GM19372 (cell line): Measurements from ENCODE around the gene FIGNL2.
"Not testable (repeated sequence)": the region's sequence is repeated elsewhere in the genome, so short reads cannot be mapped to it uniquely, and the experiment has no call there.

Experiments used
- ATAC-seq: cut with Tn5 transposase; IDR thresholded peaks from one replicate; pipeline ENCODE4 v1.9.1; 2021; ENCODE audit warnings: mild to moderate bottlenecking, low read depth, moderate library complexity; ENCODE audit not compliant: unreplicated experiment

Gene FIGNL2

GRCh38 chr12:51836827-51837173 lies 11.7 kb downstream of the FIGNL2 start:
- ATAC-seq: no peak

DNA sequence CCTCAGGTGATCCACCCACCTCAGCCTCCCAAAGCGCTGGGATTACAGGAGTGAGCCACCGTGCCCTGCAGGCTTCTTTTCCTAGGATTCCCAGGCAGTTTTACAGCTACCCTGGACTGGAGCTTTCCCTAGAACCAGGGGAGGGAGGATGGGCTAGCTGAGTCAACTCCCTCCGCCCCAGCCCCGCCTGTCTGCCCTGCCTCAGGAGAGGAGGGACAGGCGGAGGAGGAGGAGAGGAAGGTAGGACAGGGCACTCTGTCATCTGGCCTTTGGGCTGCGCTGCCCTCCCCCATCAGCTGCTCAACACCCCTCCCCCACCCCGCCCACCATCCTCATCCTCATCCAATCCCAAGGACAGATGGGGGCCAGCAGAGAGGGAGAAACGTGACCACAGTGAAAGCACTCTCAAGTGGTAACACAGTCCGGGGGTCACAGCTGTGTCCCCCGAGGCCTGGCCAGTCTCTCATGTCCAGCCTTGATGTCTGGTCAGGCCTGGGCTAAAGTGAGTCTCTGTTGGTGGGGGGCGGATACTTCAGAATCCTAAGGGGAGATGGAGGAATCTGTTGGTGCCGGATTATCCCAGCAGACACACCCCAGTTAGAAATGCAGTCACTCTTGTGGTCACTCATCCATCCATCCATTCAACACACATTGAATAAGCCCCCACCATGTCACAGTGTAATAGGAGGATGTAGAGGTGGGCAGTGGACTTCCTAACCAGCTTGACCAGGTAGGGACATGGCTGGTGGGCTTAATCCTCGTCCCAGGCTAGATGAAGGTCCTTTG lies 12.3 kb downstream of the FIGNL2 start:
- no peak for ATAC-seq

DNA sequence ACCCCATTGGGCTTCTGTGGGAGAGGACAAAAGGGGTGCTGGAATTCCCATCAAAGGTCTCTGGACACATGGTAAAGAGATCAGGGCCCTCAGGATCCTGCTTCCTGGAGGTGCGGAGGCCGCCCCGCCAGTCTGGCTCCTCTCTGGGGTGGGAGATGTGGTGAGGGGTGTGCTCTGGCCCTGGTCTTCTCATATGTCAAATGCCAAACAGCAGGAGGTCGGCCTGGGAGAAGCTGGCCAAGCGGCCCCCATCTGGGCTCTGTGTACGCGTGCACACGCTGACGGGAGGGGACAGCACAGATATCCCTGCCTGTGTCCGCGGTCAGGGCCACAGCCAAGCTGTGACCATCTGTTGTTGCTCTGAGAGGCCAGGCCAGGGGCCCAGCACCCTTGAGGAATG lies 14.1 kb downstream of the FIGNL2 start:
- no peak for ATAC-seq

- no peak for ATAC-seq
Measured at GRCh38 chr12:51833448-51834227, 14.9 kb downstream of the FIGNL2 start.

DNA sequence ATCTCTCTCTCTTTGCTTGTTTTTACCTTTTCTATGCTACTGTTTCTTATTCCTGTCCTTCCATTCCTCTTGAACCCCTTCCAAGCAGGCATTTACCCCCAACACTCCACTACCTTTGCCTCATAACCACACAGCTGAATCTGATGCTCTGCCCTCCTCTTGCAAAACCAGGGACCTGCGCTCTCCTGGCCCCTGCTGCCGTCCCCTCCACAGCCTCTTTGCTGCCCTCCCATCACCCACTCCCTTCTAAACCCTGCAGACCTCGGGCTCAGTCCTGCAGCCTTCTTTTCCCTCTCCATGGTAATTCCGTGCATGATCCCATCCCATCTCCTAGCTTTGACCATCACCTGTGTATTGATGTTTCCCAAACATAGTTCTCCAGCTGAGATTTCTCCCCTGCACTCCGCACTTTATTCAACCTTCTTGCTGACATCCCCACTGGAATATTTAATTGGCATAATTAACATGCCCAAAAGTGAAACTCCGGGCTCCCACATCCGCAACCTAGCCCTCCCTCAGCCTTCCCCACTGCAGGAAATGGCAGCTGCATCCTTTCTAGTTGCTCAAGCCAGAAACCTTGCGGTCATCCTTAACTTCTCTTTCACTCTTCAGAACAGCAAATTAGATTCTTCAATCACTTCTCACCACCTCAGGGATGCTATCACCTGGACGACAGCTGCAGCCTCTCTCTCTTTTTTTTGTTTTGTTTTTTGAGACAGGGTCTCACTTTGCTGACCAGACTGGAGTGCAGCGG lies 16.0 kb downstream of the FIGNL2 start:
- no peak for ATAC-seq

DNA sequence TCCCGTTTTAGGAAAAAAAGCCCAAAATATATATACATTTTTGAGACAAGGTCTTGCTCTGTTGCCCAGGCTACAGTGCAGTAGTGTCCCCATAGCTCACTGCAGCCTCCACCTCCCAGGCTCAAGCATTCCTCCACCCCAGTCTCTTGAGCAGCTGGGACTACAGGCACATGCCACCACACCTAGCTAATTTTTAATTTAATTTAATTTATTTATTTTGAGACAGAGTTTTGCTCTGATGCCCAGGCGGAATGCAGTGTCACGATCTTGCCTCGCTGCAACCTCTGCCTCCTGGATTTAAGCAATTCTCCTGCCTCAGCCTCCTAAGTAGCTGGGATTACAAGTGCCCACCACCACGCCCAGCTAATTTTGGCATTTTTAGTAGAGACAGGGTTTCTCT lies 16.7 kb downstream of the FIGNL2 start:
- ATAC-seq: not testable (repeated sequence)

DNA sequence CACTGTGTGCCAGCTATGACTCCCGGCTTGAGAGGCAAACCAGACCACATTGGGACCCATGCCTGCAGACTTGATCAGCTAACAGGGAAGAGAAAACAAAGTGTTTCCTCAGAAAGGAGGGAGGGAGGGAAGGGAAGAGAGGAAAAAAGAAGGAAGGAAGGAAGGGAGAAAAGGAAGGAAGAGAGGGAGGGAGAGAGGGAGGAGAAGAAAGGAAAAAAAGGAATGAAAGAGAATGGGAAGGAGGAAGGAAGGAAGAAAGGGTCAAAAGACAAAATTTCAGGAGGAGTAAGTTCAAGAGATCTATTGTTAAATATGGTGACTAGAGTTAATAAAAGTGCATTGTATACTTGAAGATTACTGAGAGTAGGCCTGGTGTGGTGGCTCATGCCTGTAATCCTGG lies 18.9 kb downstream of the FIGNL2 start:
- no peak for ATAC-seq

- no peak for ATAC-seq
Measured at GRCh38 chr12:51829011-51829481, 19.5 kb downstream of the FIGNL2 start.

DNA sequence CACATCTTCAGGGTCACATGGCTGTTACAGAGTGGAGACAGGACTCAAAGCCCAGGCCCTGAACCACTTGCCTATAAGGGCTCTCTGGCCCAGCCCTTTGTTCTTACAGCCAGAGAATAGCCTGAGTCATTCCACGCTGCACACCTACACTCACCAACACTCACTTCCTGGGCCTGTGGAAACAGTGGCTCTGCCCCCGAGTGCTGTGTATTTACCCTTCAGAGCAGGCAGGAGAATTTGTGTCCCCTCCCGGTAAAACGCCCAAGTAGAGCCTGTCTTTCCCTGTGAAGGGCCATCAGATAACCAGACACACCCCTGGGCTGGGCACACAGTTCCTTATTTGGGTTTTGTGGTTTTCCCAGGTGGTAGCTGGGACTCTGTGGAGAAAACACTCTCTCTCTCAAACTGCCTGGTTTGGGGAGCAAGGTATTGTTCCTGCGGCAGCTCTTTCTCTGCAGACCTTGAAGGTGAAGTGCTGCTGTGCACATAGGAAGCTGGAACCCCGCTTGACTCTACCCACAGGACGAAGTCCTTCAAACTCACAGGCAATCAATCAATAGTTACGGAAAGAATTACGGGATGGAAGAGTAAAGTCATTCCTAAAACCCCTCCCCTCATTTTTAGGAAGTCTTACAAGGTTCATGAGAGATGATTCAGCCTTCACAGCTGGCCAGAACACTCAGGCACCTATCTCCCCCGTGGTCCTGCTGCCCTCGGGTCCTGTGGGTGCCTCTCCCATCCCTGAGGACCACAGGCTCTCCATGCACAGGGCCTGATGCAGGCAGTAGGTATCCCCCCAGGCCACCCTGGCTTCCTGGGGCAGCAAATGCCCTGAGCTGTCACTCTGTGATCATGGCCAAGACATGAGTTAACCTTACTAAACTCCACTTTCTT lies 20.3 kb downstream of the FIGNL2 start:
- no peak for ATAC-seq

DNA sequence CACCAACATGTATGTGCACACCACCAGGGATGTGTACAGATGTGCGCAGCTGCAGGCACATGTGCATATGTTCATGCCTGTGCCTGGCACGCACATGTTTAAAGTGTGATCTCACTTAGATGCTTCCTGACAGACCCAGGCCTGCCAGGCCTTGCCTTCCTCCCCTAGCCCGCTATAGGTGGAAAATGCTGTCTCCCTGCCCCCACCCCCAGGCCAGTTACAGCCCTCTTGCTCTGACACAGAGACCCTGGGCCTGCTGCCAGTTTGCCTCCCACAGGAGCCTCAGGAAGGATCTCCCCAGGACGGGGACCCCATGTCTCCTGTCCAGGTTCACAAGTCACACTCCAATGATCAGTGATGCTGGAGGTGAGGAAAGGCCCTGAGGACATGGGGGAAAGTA lies 21.6 kb downstream of the FIGNL2 start:
- ATAC-seq: no peak

- ATAC-seq: no peak
Measured at GRCh38 chr12:51825216-51825615, 23.3 kb downstream of the FIGNL2 start.

GRCh38 chr12:51823875-51824565 lies 24.5 kb downstream of the FIGNL2 start:
- no peak for ATAC-seq

- no peak for ATAC-seq
Measured at GRCh38 chr12:51822956-51823355, 25.6 kb downstream of the FIGNL2 start.

DNA sequence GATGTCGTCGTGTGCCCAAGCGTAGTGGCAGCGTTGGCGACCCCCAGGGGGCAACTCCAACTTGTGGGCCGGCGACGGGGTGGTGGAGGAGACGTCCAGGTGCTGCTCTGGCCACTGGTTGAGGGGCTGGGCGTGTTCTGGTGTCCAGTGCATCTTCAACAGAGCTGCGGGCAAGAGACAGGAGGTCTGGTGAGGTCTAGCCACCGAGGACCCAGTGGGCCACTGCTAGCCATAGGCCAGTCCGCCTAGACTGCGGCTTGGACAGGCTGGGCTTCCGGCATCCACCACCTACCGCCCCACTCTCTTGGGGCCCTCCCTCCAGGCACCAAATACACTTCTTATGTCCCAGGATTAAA lies 26.3 kb downstream of the FIGNL2 start:
- ATAC-seq: no peak

DNA sequence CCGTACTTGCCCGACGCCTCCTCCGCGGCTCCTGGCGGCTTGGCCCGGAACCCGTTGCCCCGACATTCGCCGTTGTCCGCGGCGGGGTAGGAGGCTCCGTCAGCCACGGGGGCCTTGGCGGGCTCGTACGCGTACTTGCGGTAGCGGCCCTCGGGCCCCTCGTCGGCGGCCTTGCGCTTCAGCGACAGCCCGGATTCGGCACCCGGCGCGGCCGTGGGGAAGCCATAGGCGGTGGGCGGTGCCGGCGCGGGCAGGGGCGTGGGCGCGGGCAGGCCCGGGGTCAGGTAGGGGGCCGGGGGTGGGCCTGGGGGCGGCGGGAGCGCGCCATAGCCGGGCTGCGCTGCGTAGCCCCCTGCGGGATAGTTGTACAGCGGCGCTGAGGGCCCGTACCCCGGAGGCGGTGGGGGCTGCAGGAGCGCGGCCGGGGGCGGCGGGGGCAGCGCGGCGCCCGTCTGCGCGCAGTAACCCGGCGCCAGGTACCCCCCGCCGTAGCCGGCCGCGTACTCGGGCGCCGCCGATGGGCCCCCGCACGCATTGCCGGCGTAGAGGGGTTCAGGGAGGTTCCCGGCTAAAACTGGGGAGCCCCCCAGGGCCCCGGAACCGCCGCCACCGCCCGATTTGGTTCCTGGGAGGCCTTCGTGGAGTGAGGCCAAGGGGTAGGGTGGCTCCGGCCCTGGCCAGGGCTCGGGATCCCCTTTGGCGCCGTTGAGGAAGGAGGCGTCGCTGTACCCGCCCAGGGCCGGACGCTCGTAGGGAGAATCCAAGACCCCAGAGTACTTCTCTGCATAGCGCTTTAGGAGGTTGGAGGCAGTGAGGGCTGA lies 26.9 kb downstream of the FIGNL2 start:
- no peak for ATAC-seq

DNA sequence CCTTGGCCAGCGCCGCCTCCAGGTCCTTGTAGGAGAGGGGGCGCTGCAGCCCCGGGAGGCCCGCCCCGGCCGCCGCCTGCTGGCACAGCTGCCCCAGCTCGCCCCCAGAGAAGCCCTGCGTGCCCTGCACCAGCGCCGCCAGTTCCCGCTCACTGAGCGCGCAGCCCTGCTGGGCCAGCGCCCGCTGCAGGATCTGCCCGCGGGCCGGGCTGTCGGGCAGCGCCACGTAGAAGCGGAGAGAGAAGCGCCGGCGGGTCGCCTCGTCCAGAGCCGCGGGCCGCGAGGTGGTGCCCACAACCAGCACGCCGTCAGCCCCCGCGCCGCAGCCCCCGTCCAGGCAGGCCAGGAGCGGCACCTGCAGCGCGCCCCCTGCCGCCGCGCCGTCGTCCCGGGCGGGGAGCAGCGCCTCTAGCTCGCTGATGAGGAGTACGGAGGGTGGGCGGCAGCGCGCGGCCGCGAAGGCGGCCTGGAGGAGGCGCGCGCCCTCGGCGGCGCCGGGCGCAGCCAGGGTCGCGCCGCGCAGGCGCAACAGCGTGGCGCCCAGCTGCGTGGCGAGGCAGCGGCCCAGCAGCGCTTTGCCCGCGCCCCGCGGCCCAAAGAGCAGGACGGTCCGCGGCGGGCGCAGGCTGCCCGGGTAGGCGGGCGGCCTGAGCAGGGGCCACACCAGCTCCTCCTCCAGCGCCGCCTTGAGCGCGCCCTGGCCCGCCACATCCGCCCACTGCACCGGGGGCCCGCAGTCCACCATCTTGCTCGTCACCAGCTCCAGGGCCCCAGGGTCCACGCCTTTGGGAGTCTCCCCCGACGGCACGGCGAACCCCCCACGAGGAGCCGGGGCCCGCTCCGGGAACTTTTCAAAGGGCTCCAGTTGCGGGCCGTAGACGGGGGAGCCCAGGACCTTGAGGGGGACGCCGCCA lies 27.7 kb downstream of the FIGNL2 start:
- ATAC-seq: no peak

DNA sequence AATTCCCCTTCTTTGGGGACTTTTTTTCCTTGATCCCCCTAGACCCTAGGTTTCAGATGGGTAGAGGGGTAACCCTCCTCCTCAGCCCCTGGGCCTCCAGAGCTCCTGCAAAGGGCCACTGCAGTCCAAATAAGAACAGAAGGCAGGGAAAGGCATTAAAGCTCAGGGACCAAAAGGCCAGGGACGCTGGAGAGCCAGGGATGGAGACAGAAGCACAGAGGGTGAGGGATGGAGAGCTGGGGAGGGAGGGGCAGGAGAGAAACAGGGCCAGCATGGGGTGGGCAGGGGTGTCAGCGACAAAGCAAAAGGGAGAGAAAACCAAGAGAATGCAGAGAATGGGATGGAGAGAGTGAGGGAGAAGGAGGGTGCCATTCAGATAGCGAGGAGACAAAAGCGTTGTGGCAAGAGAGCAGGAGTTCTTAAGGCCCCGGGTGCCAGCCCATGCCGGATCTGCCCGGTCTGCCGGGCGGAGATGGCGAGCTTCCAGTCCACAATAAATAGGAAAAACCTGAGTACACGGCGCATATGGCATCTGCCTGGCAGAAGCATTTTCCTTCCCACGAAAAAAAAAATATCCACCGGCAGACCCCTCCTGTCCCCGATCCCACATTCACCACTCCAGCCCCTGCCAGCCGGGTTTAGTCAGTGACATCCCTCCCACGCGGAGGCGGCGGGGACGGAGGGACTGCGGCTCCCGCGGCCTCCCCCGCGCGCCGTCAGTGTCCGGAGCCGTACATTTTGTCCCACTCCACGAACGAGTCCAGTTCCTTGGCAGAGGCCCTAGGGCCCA lies 28.6 kb downstream of the FIGNL2 start:
- ATAC-seq: no peak
